Measurements from ENCODE around the gene POLR2A.

POLR2A gene

DNA sequence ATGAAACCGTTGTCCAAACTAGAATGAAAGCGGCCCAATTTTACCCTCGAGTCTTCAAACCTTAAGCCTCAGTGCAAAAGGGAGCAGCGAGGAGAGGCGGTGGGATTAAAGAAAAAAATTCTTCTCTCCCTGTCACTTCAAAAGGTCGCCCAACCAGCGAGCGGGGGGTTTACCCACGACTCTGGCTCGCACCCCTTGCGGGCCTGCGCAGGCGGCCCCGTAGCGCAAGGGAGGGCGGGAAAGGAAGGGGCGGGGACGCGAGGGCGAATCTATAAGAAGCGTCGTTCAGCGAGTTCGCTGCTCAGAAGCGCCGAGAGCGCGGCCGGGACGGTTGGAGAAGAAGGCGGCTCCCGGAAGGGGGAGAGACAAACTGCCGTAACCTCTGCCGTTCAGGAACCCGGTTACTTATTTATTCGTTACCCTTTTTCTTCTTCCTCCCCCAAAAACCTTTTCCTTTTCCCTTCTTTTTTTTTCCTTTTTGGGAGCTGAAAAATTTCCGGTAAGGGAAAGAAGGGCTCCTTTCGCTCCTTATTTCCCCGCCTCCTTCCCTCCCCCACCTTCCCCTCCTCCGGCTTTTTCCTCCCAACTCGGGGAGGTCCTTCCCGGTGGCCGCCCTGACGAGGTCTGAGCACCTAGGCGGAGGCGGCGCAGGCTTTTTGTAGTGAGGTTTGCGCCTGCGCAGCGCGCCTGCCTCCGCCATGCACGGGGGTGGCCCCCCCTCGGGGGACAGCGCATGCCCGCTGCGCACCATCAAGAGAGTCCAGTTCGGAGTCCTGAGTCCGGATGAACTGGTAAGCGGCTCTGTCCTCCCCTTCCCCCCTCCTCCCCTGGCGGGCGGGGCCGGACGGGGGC, at the start of gene POLR2A:
TSS of gene POLR2A (plus strand) at position 300 of the 852 bp plus-strand sequence.
- DNase-seq = peak; percentile 94

DNA sequence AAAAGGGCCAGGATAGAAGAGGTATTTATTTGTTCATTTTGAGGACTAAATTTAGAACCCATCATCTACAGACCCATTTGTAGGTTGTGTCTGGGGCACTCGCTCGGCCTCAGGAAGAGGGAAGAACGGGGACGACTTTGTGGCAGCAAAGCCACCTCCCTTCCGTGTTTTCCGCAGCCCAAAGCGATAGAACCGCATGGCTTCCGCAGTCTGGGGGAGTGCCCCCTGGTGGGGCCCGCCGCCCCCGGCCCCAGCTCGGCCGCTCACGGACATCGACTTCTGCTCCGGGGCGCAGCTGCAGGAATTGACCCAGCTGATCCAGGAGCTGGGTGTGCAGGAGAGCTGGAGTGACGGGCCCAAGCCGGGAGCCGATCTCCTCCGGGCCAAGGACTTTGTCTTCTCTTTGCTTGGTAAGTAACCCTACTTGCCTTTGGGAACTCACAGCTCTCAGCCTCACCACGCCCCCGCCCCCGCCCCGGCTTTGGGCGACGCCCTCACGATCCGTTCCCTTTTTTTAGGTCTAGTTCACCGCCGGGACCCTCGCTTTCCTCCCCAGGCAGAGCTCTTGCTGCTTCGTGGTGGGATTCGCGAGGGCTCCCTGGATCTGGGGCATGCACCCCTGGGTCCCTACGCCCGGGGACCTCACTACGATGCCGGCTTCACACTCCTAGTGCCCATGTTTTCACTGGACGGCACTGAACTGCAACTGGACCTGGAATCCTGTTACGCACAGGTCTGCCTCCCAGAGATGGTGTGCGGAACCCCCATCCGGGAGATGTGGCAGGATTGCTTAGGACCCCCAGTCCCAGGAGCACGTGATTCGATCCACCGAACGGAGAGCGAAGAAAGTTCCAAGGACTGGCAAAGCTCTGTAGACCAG, 48.2 kb upstream of the POLR2A start:
- peak; percentile 69 for DNase-seq

DNA sequence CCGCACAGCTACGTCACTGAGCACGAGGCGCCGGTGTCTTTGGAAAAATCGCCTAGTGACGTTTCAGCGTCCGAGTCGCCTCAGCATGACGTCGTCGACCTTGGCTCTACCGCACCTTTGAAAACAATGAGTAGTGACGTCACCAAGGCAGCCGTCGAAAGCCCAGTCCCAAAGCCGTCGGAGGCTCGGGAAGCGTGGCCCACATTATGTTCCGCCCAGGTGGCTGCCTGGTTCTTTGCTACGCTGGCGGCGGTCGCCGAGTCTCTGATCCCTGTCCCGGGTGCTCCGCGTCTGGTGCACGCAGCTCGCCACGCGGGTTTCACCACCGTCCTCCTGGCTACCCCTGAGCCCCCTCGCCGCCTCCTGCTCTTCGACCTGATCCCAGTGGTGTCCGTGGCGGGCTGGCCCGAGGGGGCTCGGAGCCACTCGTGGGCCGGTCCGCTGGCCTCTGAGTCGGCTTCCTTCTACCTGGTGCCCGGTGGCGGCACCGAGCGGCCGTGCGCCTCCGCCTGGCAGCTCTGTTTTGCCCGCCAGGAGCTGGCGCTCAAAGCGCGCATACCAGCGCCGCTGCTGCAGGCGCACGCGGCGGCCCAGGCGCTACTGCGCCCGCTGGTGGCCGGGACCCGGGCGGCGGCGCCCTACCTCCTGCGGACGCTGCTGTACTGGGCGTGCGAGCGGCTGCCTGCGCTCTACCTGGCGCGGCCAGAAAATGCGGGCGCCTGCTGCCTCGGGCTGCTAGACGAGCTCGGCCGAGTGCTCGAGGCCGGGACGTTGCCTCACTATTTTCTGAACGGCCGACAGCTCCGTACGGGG, 47.4 kb upstream of the POLR2A start:
- DNase-seq = peak; percentile 74

DNA sequence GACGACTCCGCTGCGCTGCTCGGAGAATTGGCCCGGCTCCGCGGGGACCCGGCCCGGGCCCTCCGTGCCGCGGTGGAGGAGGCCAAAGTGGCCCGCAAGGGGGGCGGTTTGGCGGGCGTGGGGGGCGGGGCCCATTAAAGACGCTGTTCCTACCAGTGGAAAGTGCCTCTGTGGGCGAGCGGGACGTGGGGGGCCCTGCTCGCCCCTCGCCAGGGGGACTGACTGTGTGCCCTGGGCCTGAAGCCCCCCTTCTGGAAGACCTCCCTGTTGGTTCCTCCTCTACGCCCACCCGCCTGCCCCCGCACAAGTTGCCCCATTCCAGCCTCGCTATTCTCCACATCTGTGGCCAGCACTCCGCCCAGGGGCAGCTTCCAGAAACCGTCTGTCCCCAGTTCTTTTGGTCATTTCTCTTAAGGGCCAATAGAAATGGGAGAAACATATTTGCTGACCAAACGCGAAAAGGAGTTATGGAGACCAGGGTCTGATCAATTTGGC, 46.8 kb upstream of the POLR2A start:
- no peak for DNase-seq

DNA sequence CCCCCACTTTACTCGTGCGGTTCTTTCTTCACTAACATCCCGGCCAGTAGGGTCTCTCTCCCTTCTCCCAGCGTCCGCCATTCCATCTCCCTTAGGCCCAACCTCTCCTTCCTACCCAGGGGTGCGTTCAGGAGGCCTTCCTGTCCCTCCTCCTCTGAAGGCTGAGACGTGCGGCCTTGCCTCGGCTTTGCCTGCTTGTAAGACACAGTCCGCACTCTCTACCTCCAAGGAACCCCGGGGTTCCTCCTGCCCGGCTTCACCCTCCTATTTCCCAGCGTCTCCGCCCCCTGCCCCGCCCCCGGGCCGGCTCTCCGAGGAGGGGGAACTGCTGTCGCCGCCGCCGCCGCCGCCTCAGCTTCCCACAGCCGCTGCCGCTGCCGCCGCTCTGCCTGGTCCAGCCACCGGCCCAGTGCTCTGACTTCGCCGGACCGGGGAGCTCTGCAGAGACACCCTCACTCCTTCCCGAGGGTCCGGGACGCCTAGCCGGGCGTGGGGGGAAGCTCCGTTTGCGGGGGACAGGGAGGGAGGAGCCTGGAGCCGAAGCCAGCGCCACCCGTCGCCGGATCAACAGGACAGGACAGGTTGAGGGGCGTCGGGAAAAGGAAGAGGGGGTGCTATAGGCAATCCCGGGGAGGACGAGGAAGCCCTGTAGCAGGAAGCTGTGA, 46.1 kb upstream of the POLR2A start:
- DNase-seq = peak; percentile 41

DNA sequence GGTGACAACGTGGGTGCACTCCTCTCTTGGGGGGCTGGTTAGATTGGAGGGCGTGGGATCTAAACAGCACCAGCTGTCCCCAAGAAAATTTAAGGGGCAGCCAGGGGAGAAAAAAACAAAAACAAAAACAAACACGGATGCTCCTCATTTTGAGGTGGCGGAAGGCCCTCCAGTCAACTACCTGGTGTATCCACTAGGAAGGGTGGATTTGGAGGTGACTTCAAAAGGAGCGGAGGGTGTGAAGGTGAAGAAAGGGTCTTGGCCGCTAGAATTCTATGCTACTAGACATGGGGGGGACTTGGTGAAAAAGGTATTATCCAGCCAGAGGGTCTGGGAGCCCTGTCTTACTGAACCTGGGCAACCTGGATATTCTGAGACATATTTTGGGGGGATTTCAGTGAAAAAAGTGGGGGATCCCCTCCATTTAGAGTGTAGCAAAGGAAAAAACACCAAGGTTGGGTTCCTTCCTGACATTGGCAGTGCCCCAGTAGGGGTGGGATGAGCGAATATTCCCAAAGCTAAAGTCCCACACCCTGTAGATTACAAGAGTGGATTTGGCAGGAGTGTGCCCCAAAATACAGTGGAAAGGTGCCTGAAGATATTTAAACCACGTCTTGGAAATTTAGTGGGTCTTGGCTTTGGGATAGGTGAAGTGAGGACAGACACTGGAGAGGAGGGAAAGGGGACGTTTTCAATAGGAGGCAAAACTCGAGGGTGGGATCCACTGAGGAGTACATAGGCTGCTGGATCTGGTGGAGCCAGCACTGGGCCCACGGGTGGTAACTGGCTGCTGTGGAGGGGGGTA, 45.3 kb upstream of the POLR2A start:
- DNase-seq = no peak

DNA sequence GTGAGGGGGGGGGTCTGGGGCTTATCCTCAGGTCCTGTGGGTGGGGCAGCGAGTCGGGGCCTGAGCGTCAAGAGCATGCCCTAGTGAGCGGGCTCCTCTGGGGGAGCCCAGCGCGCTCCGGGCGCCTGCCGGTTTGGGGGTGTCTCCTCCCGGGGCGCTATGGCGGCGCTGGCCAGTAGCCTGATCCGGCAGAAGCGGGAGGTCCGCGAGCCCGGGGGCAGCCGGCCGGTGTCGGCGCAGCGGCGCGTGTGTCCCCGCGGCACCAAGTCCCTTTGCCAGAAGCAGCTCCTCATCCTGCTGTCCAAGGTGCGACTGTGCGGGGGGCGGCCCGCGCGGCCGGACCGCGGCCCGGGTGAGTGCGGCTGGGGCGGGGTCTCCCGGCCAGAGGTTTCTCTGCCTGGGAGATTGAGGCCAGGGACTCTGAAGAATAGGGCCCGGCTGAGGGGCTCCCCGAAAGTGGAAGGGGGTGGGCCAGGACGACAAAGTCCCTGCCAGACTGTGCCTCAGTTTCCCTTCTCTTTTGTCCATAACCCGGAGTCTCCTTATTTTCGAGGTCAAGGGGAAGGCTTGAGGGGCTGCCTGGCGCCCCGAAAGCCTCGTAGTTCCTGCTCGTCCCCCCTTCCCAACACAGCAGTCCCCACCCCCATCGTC, 44.6 kb upstream of the POLR2A start, which contains the start of gene FGF11:
TSS of gene FGF11 (plus strand) at position 51 of the 651 bp plus-strand sequence. CDS start at position 160, 109 bp downstream.
- no peak for DNase-seq

DNA sequence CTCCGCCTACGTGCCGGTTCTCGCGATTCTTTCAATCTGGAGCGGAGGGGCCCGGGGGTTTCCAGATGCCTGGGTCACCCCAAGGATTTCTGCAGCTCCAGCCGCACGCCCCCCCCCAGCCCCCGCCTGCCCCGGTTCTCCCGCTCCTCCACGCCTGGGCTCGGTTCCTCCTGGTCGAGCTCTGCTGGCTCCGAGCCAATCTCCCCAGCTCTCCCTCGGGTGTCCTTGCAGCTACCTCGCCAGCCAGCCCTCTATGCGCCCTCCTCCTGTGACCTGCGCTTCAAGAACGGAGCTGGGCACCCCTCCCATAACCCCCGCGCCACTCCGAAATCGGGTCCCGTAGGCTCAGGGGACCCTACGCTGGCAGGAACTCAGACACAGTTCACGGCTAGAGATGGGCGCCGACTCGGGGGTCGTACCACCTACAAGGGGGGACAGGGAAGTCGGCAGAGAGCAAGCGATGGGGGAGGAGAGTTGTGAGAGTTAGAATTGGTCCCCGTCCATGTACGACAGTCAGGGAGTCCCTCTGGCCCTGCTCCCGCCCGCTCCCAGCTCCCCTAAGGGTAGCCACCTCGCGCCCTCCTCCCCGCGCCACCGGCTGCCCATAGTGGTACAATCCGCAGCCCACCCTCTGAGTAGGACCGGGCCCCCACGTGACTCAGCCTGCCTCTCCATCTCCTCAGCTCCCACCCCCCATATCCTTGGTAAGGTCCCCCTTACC, 43.9 kb upstream of the POLR2A start:
- no peak for DNase-seq

DNA sequence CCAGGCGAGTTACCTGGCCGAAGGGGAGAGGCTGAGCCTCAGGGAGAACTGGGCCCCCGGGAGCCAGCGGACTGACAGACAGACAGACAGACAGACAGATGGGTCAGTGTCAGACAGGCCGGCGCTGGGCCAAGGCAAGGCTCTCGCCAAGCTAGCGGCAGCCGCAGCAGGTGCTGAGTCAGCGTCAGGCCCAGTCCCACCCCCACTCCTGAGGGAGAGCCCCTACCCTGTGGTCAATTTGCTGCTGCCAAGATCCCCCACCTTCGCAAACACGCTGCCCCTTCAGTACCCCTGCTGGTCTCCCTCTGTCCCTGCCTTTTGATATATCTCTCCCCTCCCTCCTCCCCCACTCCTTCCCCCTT, 43.4 kb upstream of the POLR2A start:
- no peak for DNase-seq

DNA sequence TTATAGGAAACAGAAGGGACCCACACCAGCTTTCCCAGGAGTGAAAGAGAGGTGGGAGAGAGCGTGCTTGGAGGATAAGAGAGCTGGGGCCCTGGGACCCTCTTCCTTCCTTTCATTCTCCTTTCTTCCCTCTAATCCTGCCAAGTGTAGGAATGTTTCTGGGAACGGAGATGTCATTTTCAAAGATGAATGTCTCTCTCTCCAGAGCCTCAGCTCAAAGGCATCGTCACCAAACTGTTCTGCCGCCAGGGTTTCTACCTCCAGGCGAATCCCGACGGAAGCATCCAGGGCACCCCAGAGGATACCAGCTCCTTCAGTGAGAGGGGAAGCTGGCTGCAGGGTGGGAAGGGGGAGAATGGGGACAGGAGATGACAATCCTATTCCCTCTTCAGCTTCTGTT, 42.9 kb upstream of the POLR2A start:
- no peak for DNase-seq

DNA sequence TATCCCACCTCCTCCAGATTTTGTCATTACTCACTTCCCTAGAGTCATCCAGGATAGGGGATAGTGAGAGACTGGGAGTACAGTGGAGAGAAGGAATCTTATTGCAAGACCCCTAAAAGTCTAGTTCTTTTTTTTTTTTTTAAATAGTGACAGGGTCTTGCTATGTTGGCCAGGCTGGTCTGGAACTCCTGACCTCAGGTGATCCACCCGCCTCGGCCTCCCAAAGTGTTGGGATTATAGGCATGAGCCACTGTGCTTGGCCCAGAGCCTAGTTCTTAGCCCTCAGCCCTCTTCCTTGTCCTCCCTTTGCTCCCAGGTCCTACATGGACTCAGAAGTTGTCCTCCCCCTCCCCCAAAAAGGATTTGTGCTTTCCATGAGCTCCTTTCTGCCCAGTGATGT, 42.0 kb upstream of the POLR2A start:
- DNase-seq = no peak

DNA sequence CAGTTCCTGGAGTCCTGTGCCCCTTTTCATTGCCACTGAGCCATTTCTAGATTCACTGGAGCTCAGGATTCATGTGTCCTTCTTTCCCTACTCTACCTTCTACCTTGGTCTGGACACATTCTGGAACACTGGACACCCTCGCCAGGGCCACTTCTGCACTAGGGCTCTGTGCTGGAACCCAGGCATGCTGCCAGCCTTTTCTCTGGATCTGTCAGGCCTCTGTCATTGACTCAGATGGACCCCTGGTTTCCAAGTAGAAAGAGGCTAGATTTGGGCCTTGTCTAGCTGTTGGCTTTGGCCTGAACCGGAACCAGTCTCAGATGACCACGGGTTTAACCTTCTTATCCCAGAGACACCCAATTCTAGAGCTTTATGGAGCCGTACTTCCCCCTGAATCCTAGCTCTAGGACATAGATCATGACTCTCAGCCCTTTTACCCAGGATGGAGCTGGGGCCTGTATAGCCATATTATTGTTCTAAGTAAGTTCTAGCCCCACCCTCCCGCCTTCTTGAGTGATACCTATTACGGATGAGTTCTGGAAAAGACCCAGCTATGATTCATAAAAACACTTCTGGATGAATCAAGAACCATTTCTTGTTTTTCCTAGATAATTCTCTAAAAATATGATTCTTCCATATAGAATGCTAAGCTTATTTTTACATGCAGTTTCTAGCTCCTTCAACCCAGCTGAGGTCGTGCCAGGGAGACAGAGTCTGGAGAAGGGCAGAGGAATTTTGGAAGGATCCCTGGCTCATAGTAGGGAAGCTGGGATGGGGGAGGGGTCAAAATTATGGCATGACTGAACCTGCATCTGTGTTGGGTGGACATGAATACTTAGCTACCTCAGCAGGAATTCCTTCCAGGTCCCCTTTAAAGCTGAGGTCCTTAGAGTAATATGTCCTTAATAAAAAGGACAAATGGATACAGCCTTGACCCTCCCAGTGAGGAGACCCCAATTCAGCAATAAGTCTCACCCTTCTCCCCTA, 40.4 kb upstream of the POLR2A start:
- DNase-seq = no peak

DNA sequence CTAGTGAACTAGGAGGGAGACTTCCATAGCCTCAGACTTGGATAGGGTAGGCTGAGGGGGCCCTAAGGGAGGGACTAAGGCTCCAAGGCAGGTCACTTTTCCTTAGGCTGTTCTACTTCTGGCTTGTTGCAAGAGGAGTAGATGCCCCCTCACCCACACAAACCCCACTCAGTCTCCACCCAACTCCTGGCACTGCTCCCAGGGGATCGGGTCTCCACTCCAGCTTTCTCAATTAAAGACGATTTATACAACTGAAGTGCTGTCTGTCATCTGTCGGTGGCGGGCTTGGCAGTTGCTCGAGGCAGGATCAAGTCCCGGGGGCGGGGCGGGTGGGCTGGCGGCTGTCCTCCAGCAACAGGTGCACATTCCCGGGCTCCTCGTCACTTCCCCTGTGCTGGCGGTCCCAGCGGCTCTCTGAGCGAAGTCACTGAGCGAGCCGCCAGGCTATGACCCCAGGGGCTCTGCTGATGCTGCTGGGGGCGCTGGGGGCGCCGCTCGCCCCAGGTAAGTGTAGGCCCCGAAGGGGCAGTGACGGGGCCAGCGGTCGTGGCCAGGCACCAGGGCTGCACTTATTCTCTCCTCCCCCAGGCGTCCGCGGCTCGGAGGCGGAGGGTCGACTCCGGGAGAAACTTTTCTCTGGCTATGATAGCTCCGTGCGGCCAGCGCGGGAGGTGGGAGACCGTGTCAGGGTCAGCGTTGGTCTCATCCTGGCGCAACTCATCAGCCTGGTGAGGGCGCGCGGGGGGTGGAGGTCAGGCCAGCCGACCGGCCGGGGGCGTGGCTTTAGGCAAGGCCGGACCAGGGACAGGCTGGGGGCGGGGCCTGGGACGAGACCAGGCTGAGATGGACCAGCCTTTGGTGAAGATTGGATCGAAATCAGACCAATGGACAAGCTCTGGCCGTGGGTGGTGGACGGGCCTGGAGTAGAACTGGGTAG, 39.2 kb upstream of the POLR2A start, which contains the start of gene CHRNB1:
TSS of gene CHRNB1 (plus strand) at position 380 of the 937 bp plus-strand sequence. CDS start at position 447, 67 bp downstream.
- DNase-seq = no peak

DNA sequence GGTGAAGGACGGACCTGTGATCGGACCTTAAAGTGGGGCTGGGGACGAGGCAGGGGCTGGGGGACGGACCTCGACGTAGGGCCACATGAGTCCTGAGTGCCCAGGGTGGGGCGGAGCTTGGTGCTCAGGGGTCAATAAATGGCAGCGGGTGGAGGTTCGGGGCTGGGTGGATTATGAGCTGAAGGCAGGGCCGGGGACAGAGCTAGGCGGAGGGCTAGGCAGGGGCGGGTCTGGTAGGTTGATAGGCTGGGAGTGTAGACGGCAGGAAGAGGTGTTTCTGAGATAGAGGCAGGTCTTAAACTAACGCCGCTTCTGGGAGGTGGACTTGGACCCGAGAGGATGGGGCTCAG, 38.6 kb upstream of the POLR2A start:
- DNase-seq = no peak

DNA sequence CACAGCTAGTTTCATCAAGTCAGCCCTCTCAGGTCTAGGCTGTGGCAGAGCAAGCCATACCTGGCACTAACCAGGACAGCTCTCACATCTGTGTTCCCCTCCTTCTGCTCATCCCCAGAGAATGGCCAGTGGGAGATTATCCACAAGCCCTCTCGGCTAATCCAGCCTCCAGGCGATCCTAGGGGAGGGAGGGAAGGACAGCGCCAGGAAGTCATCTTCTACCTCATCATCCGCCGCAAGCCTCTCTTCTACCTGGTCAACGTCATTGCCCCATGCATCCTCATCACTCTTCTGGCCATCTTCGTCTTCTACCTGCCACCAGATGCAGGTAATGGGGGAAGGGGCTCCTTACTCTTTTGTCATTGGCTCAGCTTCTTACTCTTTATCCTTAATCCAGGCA, 35.7 kb upstream of the POLR2A start:
- DNase-seq = no peak

DNA sequence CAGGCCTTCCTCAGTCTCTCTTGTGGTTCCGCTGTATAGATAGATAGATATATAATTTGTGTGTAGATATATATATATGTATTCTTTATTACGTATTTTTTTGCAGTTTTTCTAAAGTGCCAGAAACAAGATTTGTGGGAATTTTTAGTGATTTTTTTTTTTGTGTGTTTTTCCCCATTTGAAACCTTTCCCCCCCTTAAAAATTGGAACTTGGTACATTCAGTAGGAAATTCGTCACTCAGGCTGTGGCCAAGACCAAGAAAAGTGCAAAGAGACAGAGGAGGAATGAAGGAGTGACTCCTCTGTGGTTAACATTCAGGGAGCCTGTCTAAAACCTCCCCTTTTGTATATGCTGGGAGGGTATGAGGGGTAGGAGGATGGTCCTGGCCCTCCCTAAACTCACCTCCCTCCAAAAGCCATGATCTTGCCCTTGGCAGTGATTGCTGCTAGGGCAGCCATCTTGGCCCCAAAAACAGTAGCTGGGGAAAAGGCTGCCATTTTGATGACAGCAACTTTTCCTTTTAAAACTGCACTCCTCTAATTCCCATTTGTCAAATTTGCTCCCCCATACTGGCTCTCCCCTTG, 24.1 kb upstream of the POLR2A start:
- DNase-seq = peak; percentile 20

All from MV-4-11 (cell line).